ENCODE measurements around the gene CAMK2B.
"Not testable (repeated sequence)": the region's sequence is repeated elsewhere in the genome, so short reads cannot be mapped to it uniquely, and the experiment has no call there.

Gene CAMK2B

GRCh38 chr7:44212581-44213184 is 112.7 kb downstream of the CAMK2B start:
- no peak for DNase-seq

- DNase-seq = no peak
Measured at GRCh38 chr7:44212018-44212417, 113.4 kb downstream of the CAMK2B start.

GRCh38 chr7:44211126-44211675 is 114.2 kb downstream of the CAMK2B start:
- no peak for DNase-seq

GRCh38 chr7:44210107-44210506 is 115.3 kb downstream of the CAMK2B start:
- DNase-seq = no peak

GRCh38 chr7:44208085-44208484 is 117.3 kb downstream of the CAMK2B start:
- no peak for DNase-seq

GRCh38 chr7:44206008-44206407 is 119.4 kb downstream of the CAMK2B start:
- DNase-seq = no peak

- no peak for DNase-seq
Measured at GRCh38 chr7:44201813-44202212, 123.6 kb downstream of the CAMK2B start.

GRCh38 chr7:44200699-44201461 is 124.5 kb downstream of the CAMK2B start, which contains the start of gene YKT6:
TSS of gene YKT6 (plus strand) at chr7:44200978. CDS start at chr7:44201136, 158 bp downstream.
- DNase-seq = peak; percentile 96

GRCh38 chr7:44200163-44200562 is 125.2 kb downstream of the CAMK2B start:
- DNase-seq = not testable (repeated sequence)

- no peak for DNase-seq
Measured at GRCh38 chr7:44197474-44197873, 127.9 kb downstream of the CAMK2B start.

GRCh38 chr7:44196450-44196872 is 128.9 kb downstream of the CAMK2B start:
- peak; percentile 42 for DNase-seq

GRCh38 chr7:44195889-44196288 is 129.5 kb downstream of the CAMK2B start:
- no peak for DNase-seq

GRCh38 chr7:44194562-44195145 is 130.7 kb downstream of the CAMK2B start:
- no peak for DNase-seq

GRCh38 chr7:44194069-44194468 is 131.3 kb downstream of the CAMK2B start:
- DNase-seq = peak; percentile 53

GRCh38 chr7:44193011-44193802 is 132.2 kb downstream of the CAMK2B start:
- DNase-seq = no peak

- no peak for DNase-seq
Measured at GRCh38 chr7:44191171-44191570, 134.2 kb downstream of the CAMK2B start.

- DNase-seq = no peak
Measured at GRCh38 chr7:44189993-44190872, 135.2 kb downstream of the CAMK2B start.

- DNase-seq = no peak
Measured at GRCh38 chr7:44189286-44189992, 136.0 kb downstream of the CAMK2B start, which contains the start of gene GCK. TSS of gene GCK (minus strand) at chr7:44189439. CDS start at chr7:44188953, 486 bp downstream.

- DNase-seq = no peak
Measured at GRCh38 chr7:44188480-44189225, 136.7 kb downstream of the CAMK2B start.

Data from fibroblast of skin of right biceps (primary cell).